Transverse colon (tissue), 4 donors: Measurements from ENCODE around the gene PTGER3. TPM values are rescaled to one million over a fixed set of nuclear protein-coding genes. Genes with fewer than 3 reads are reported as not detected.

Experiments used
- DNase-seq: peaks from one replicate; pipeline ENCODE4 v3.0.0-alpha.2; 2019
- H3K27ac ChIP-seq, 4 donors: fragments of 200-600 bp; sonication (generic); 2 replicates each; pipeline ENCODE4 v1.5.1; 2016 to 2018; ENCODE audit warnings: inconsistent platforms in 4 of 4
- H3K27me3 ChIP-seq: fragments of 200-600 bp; sonication (generic); 2 replicates; pipeline ENCODE4 v1.5.1; 2017; ENCODE audit warnings: inconsistent platforms
- H3K36me3 ChIP-seq, 4 donors: fragments of 200-600 bp; sonication (generic); 2 replicates each; pipeline ENCODE4 v1.5.1; 2017 to 2019; ENCODE audit warnings: inconsistent platforms in 4 of 4
- H3K4me1 ChIP-seq, 4 donors: fragments of 200-600 bp; sonication (generic); 2 replicates each; pipeline ENCODE4 v1.5.1; 2017 to 2020; ENCODE audit warnings: inconsistent platforms in 4 of 4
- H3K4me3 ChIP-seq, 4 donors: fragments of 200-600 bp; sonication (generic); 1 replicate in 1 of 4; 2 replicates in 3 of 4; pipeline versions ENCODE4 v1.5.1 to v1.6.1; 2017 to 2019; ENCODE audit warnings: inconsistent platforms in 4 of 4
- H3K9me3 ChIP-seq, 2 donors: fragments of 200-600 bp; sonication (generic); 2 replicates each; pipeline ENCODE4 v1.5.1; 2017 to 2019; ENCODE audit warnings: inconsistent platforms in 2 of 2
- CTCF ChIP-seq, 5 experiments: fragments of 200-600 bp in 3 of 5; fragments of 450-650 bp in 2 of 5; sonication (generic) in 3 of 5; IDR thresholded peaks; 1 replicate in 2 of 5; 2 replicates in 3 of 5; pipeline ENCODE4 v1.5.1; 2016 to 2017; ENCODE audit warnings: antibody characterized with exemption in 5 of 5, inconsistent platforms in 3 of 5, mild to moderate bottlenecking in 2 of 5, moderate library complexity in 1 of 5
- EP300 ChIP-seq: sonication (generic); formaldehyde crosslinking; IDR thresholded peaks from one replicate; pipeline ENCODE4 v1.6.1; 2017; ENCODE audit warnings: antibody characterized with exemption, low read depth
- POLR2A ChIP-seq: fragments of 450-650 bp; IDR thresholded peaks from one replicate; pipeline ENCODE4 v1.6.1; 2016; ENCODE audit warnings: antibody characterized with exemption, mild to moderate bottlenecking, moderate library complexity
- POLR2AphosphoS5 ChIP-seq, 3 donors: sonication (generic); formaldehyde crosslinking; IDR thresholded peaks; one replicate each; pipeline ENCODE4 v1.6.1; 2016; ENCODE audit warnings: antibody characterized with exemption in 3 of 3
- WGBS, 2 donors: methylation state at CpG; one replicate each; pipeline ENCODE4 v1.1.5; 2018; ENCODE audit warnings: low coverage in 1 of 2; 5-methylcytosine and 5-hydroxymethylcytosine counted together
- in situ Hi-C, 4 donors: fragments of 200-750 bp; cut with MboI; loops; one replicate each; pipeline versions ENCODE4 v1.15.0 to v1.15.1; 2017; ENCODE audit warnings: low sequenced_read_pairs in 3 of 4, low pct_ligation_motif_present in 1 of 4, low pct_unique_long_range_greater_than_20kb in 1 of 4
- intact Hi-C: fragments of 100-400 bp; cut with DNase I; formaldehyde crosslinking; loops from one replicate; pipeline ENCODE4 v1.15.1; 2023; ENCODE audit warnings: low total_unique reads
- total RNA-seq, 4 donors: library from RNA; depleted of rRNA; stranded (reverse); fragments of >200 nt; gene quantifications; one replicate each; pipeline ENCODE4 v1.1.0, GENCODE V29; 2016

The PTGER3 gene
- total RNA-seq, 4 donors from 2014 or later, result 4.8 to 37.0 (median 18.5) TPM

DNA sequence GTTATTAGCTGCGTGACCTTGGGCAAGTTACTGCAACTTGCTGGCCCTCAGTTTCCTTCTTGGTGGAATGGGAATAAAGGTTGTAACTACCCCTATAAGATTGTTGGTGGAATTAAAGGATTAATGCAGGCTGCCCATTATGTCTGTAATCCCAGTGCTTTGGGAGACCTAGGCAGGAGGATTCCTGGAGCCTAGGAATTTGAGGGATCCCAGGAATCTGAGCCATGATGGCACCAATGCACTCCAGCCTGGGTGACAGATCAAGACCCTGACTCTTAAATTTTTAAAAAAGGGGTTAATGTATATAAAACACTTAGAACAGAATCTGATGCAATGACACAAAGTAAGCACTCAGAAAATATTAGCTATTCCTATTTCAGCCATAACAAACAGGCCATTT, 67.3 kb downstream of the PTGER3 start:
- intact Hi-C loops, result no loop called here
- WGBS, 2 donors, result 74 to 83% methylated on average over 1 of the region's 1 CpG
- H3K27me3 ChIP-seq, result no peaks in the 10 kb centered on the region
- in situ Hi-C loops, result no loop called here
- H3K9me3 ChIP-seq, result no peaks in the 10 kb centered on the region
- TF ChIP-seq POLR2A (no peak), CTCF (IDR thresholded peaks at IDR 0.05) (no peak), POLR2AphosphoS5 (IDR thresholded peaks at IDR 0.05) (no peak), EP300 (no peak)
- no peak overlapping the region for H3K27ac ChIP-seq
- no peak overlapping the region for H3K4me3 ChIP-seq
- DNase-seq, result no peak
- H3K4me1 ChIP-seq, result peaks cover 0 to 3% (median 0%) of the 10 kb centered on the region in 4 donors
- H3K36me3 ChIP-seq, result no peaks in the 10 kb centered on the region

GRCh38 chr1:70979881-70980280, 67.7 kb downstream of the PTGER3 start:
- H3K4me1 ChIP-seq, result peaks cover 0 to 3% (median 0%) of the 10 kb centered on the region in 4 donors
- WGBS, 2 donors, result 63 to 65% methylated on average over 2 of the region's 2 CpGs
- DNase-seq, result no peak
- H3K4me3 ChIP-seq, result no peak overlapping the region
- H3K27me3 ChIP-seq, result no peaks in the 10 kb centered on the region
- no peak for TF ChIP-seq EP300
- TF ChIP-seq CTCF (IDR thresholded peaks at IDR 0.05), result no peak
- TF ChIP-seq POLR2AphosphoS5 (IDR thresholded peaks at IDR 0.05), result no peak
- TF ChIP-seq POLR2A, result no peak
- intact Hi-C loops (no loop called here), in situ Hi-C loops (no loop called here)
- H3K27ac ChIP-seq, result no peak overlapping the region
- H3K36me3 ChIP-seq, result no peaks in the 10 kb centered on the region
- no peaks in the 10 kb centered on the region for H3K9me3 ChIP-seq

GRCh38 chr1:70979313-70979712, 68.3 kb downstream of the PTGER3 start:
- 31 to 36% methylated on average over 4 of the region's 4 CpGs for WGBS, 2 donors
- Histone ChIP-seq H3K4me1 (peaks cover 0 to 3% (median 0%) of the 10 kb centered on the region in 4 donors), H3K4me3 (no peak overlapping the region), H3K27ac (no peak overlapping the region), H3K9me3 (no peaks in the 10 kb centered on the region), H3K27me3 (no peaks in the 10 kb centered on the region), H3K36me3 (no peaks in the 10 kb centered on the region)
- intact Hi-C loops, result no loop called here
- no peak for DNase-seq
- TF ChIP-seq CTCF (IDR thresholded peaks at IDR 0.05) (no peak), POLR2AphosphoS5 (IDR thresholded peaks at IDR 0.05) (no peak), POLR2A (no peak), EP300 (no peak)
- in situ Hi-C loops, result no loop called here

- intact Hi-C loops (no loop called here), in situ Hi-C loops (no loop called here)
- Histone ChIP-seq H3K36me3 (no peaks in the 10 kb centered on the region), H3K9me3 (no peaks in the 10 kb centered on the region), H3K27me3 (no peaks in the 10 kb centered on the region), H3K4me3 (no peak overlapping the region), H3K27ac (no peak overlapping the region), H3K4me1 (peaks cover 0 to 3% (median 0%) of the 10 kb centered on the region in 4 donors)
- WGBS, 2 donors, result 82 to 89% methylated on average over 1 of the region's 1 CpG
- no peak for DNase-seq
- TF ChIP-seq POLR2AphosphoS5 (IDR thresholded peaks at IDR 0.05), result no peak
- no peak for TF ChIP-seq POLR2A
- no peak for TF ChIP-seq CTCF (IDR thresholded peaks at IDR 0.05)
- no peak for TF ChIP-seq EP300
These were observed 69.0 kb downstream of the PTGER3 start for GRCh38 chr1:70978623-70979022.
